ENCODE results near the gene SEC11C.
"Not testable (repeated sequence)": the region's sequence is repeated elsewhere in the genome, so short reads cannot be mapped to it uniquely, and the experiment has no call there.

The SEC11C gene

GRCh38 chr18:59139615-59140301, at the start of gene SEC11C:
Gene SEC11C (plus strand): TSS chr18:59139884. CDS start chr18:59139949, 65 bp downstream.
- peak; percentile 89 for DNase-seq

- DNase-seq: no peak
These were observed 48.6 kb upstream of the SEC11C start for GRCh38 chr18:59090966-59091603.

GRCh38 chr18:59093668-59094067, 46.0 kb upstream of the SEC11C start:
- DNase-seq: no peak

- DNase-seq: no peak
These were observed 45.1 kb upstream of the SEC11C start for GRCh38 chr18:59094569-59094968.

GRCh38 chr18:59096098-59096789, 43.4 kb upstream of the SEC11C start:
- DNase-seq: no peak

GRCh38 chr18:59101830-59102414, 37.8 kb upstream of the SEC11C start:
- DNase-seq: no peak

GRCh38 chr18:59109375-59109774, 30.3 kb upstream of the SEC11C start:
- no peak for DNase-seq

GRCh38 chr18:59114160-59114559, 25.5 kb upstream of the SEC11C start:
- no peak for DNase-seq

- DNase-seq: no peak
These were observed 15.9 kb upstream of the SEC11C start for GRCh38 chr18:59123588-59124369.

GRCh38 chr18:59124370-59124704, 15.3 kb upstream of the SEC11C start:
- no peak for DNase-seq

- no peak for DNase-seq
These were observed 12.6 kb upstream of the SEC11C start for GRCh38 chr18:59127047-59127446.

GRCh38 chr18:59129951-59130703, 9.6 kb upstream of the SEC11C start:
- no peak for DNase-seq

- no peak for DNase-seq
These were observed 6.7 kb upstream of the SEC11C start for GRCh38 chr18:59132810-59133465.

- peak; percentile 82 for DNase-seq
These were observed 431 bp upstream of the SEC11C start for GRCh38 chr18:59139291-59139614.

- DNase-seq: no peak
These were observed 710 bp downstream of the SEC11C start for GRCh38 chr18:59140302-59140885.

- no peak for DNase-seq
These were observed 1.8 kb downstream of the SEC11C start for GRCh38 chr18:59141294-59142068.

GRCh38 chr18:59142274-59142673, 2.6 kb downstream of the SEC11C start:
- DNase-seq: no peak

- not testable (repeated sequence) for DNase-seq
These were observed 3.2 kb downstream of the SEC11C start for GRCh38 chr18:59142800-59143416.

GRCh38 chr18:59143441-59143840, 3.8 kb downstream of the SEC11C start:
- no peak for DNase-seq

- no peak for DNase-seq
These were observed 4.8 kb downstream of the SEC11C start for GRCh38 chr18:59144483-59144882.

Data from GF-D8 (cell line).